Measurements from ENCODE around the gene CCT4.
"Not testable (repeated sequence)": the region's sequence is repeated elsewhere in the genome, so short reads cannot be mapped to it uniquely, and the experiment has no call there.

Gene CCT4

DNA sequence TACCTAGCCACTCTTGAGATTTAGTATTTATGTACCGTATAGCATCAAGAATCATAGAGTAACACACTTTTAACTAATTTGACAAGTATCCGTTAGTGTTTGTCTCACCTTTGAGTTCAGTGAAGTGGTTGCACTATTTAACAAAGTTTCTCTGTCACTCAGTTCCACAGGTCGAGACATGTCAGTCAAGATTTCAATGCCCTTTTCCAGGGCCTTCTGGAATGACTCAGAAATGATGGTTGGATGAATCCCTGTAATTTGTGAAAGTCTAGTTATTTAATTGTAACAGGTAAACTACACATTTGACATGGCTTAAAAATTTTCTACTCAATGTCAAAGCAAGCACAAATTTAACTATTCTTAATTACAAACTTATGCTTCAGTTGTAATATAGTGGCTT is 9.7 kb downstream of the CCT4 start:
- DNase-seq (ENCODE audit: low read depth in 2 of 2): no peak

DNA sequence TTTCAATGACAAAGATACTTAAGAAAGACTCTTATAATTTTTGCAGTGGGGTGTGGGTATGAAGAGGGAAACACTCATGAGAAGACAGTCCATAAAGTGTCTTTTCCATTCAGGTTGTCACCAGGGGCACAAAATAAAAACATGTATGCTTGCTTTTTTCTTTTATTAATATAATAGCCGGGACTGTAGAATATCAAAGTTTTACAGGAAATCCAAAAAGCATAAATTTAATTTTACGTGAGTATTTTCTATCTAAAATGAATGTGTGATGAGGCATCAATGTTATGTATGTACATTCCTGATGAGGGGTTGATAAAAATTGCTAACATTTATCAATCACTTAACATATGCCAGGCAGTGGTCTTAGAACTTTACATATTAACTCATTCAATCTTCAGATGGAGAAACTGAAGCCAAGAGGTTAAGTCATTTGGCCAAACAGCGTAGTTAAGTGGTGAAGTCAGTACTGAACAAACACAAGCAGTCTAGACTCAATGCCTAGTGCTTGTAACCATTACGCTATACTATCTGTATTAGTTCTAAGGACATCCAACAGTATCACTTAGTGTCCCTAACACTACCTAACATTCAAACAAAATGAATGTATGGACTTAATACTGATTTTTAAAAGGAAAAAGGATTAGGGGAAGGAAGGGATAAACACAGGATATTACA is 10.7 kb downstream of the CCT4 start:
- DNase-seq (ENCODE audit: low read depth in 2 of 2): no peak

DNA sequence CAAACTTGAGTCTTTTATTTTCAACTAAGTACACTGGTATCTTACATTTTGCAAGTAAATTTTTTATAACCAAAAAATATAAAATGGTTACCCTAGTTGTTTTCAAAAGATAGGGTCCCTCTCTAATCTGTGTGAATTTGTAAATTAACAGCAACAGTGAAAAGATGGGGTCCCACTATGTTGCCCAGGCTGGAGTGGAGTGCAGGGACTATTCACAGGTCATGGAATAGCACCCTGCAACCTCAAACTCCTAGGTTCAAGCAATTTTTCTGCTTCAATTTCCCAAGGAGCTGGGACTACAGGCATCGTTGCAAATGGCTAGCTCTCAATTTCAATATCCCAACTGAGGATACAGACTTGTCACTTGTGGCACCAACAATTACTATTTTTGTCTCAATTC is 12.1 kb downstream of the CCT4 start:
- DNase-seq (ENCODE audit: low read depth in 2 of 2): no peak

DNA sequence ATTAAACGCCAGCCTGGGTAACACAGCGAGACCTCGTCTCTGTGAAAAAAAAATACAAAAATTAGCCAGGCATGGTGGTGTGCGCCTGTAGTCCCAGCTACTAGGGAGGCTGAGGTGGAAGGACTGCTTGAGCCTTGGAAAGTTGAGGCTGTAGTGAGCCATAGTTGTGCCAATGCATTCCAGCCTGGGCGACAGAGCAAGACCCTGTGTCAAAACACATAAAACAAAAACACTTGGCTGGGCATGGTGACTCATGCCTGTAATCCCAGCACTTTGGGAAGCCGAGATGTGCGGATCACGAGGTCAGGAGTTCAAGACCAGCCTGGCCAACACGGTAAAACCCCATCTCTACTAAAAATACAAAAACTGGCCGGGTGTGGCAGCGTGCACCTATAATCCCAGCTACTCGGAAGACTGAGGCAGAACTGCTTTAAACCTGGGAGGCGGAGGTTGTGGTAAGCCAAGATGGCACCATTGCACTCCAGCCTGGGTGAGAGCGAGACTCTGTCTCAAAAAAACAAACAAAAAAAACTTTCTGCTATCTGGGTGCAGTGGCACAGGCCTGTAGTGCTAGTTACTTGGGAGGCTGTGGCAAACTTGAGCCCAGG is 21.9 kb downstream of the CCT4 start:
- not testable (repeated sequence) for DNase-seq (ENCODE audit: low read depth in 2 of 2)

DNA sequence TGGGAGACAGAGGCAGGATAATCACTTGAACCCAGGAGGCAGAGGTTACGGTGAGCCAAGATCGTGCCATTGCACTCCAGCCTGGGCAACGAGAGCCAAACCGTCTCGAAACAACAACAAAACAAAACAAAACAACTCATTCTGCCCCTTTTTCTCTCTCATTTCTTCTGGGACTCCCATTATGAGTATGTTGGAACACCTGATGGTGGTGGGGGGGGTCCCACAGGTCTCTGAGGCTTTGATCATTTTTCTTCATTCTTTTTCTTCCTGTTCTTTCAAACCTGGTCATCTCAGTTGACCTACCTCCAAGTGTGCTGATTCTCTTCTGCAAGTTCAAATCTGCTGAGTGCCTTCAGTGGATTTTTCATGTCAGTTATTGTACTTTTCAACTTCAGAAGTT is 26.4 kb downstream of the CCT4 start:
- DNase-seq (ENCODE audit: low read depth in 2 of 2): no peak

DNA sequence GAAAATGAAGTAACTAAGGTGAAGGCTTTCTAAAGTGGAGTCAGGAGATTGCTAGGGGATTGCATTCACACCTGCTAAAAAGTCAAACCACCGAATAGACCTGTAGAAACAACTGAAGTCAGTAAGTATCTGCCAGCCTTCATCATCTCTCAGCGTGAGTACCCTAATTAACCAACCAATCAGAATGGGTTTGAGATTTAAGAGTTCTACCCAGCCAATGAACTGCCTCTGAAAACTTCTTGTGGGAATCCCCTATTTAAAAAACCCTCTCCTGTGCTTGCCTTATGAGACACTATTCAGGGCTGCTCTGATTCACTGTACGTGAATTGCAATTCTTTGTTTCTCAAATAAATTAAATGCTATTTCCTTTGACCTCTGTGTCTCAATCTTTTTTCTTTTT is 31.2 kb downstream of the CCT4 start:
- DNase-seq (ENCODE audit: low read depth in 2 of 2): no peak

DNA sequence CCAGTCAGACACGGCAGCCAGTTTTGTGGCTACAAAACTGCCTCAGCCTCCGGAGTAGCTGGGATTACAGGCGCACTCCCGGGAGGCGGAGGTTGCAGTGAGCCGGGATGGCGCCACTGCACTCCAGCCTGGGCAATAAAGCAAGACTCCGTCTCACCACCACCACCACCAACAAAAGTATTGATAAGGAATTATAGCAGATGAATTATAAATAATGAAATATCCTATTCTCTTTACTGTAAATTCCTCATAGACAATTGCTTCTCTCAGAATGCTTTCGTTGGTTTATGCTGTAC is 33.2 kb downstream of the CCT4 start:
- DNase-seq (ENCODE audit: low read depth in 2 of 2): no peak

DNA sequence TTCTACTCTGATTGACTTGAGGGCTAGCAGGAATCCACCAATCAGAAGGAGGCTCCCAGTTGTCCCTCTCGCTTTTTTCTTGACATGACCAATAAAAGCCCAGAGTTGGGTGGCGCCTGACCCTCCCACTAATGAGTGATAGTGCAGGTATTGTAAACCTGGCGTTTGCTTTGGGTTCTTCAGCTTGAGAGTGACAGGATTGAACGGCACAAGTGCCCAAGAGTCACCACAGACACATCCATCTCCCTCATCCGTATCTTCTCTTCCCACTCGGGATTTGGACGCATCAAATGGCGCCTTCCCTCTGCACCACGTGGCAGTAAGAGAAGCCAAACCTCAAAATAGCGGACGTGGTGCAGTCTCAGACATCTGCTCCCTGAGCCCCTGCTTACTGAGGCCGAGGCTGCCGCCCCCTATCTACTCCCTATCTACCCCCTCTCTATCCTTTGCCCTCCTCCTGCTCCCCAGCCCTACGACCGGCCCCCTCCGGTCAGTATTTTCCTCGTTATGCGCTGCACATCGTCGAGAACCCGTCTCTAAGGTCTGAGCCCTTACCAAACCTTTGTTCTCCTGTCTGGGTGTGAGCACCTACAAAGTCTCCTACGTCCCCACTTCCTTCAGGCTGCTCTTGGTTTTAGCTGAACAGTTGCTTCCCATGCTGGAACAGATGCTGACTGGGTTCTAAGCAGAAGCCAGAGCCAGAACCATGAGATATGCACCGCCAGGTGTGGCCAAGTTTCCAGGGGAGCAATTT is 33.7 kb downstream of the CCT4 start:
- DNase-seq (ENCODE audit: low read depth in 2 of 2): peak; percentile 88 to 89

DNA sequence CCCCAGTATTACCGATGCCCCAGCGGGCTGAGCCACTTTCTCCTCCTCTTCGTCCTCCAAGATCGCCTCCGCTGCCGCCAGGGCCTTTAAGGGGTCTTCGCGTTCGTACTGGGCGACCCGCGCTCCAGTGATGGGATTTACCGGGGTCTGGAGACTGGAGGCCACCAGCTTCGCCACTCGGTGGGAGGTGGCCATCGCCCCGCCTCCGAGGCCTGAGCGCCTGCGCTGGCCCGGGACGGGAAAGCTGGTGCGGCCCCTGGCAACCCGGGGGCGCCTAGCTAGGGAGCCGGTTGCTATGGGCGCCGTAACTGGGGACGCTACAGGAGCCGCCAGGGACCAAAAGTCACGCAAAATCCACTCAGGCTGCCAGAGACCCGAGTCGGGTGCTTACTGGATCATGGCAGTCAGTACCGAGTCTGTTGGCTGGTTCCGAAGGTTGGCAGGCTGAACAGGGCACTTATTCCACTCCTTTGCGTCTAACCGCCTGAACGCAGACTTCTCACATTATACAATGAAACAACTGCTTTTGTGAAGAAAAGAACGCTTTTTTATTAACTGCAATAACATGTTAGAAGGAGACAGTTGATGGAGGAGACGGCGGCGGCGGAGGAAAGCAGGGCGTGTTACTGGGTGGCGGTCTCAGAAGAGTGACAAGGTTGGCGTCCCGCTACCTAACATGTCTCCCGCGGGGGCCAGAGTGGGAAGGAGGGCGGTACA is 34.5 kb downstream of the CCT4 start, which contains the start of gene FAM161A:
Gene FAM161A (minus strand): TSS at position 214 of the 717 bp plus-strand sequence. CDS start 19 bp downstream, at position 195.
- DNase-seq (ENCODE audit: low read depth in 2 of 2): peak; percentile 49 to 54

DNA sequence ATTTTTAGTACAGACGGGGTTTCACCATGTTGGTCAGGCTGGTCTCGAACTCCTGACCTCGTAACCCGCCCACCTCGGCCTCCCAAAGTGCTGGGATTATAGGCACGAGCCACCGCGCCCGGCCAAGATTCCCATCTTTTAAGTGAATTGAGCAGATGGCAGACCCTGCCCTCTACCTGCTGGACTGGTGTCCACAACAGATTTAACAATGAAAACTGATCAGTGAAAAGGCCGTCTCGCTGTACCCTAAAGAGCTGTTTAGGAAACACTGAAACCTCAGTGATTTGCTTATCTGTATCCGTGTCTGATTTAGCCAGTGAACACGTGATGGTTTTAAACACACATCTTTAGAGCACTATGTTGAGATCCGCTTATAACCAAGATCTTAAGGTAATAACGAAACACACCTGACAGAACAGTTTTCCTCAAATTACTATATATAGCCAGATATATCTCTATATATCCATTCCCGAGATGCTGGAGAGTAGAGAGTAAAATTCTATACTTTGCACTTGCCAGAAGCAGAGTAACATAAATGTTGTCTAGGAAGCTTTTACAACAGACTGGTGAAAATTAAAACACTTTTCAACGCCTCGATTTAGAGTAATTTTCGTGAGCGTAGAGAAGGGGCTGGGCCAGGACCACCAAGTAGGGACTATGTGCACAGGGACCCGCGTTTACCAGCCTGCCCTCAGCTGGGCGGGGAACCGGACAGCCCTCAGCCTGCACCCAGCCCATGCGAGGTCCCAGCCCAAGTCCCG is 35.2 kb downstream of the CCT4 start:
- DNase-seq (ENCODE audit: low read depth in 2 of 2): peak in 1 of 2 experiments; percentile 4

DNA sequence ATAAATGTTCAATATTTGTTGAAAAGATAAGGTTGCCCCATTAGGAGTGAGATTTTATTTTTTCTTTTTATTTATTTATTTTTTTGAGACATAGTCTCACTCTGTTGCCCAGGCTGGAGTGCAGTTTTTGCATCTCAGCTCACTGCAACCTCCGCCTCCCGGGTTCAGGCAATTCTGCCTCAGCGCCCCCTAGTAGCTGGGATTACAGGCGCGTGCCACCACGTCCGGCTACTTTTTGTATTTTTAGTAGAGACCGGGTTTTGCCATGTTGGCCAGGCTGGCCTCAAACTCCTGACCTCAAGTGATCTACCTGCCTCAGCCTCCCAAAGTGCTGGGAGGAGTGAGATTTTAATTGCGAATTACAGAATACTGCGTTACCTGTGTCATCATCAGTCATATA is 37.2 kb downstream of the CCT4 start:
- DNase-seq (ENCODE audit: low read depth in 2 of 2): not testable (repeated sequence)

DNA sequence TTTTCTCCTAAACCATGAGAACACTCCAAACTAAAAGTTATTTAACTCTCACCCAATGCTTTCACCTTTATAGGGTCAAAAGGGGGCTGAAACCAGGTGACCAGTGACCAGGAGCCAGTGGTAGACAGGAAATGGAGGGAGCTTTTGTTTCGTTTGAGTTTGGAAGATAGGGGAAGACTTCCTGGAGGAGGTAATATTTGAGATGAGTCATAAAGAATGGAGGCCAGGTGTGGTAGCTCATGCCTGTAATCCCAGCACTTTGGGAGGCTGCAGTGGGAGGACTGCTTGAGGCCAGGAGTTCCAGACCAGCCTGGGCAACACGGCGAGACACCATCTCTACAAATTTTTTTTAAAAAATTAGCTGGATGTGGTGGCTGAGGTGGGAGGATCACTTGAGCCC is 43.1 kb downstream of the CCT4 start:
- DNase-seq (ENCODE audit: low read depth in 2 of 2): no peak

DNA sequence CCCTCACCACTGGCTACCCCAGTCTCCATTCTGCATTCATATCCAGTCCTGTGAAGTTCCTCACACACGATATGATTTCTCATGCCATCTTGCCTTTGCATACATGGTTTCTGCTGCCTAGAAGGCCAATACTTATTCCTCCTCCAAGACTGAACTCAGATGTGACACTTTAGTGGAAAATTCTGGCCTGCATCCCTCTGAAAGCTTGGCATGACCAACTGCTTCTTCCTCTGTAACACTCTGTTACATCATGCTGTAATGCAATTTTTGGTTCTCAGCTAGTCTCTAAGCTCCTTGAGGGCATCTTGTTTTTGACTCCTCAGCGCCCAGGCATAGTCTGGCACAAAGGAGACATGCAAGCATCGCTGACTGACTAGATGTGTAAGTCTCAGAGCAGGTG is 47.2 kb downstream of the CCT4 start:
- DNase-seq (ENCODE audit: low read depth in 2 of 2): no peak

DNA sequence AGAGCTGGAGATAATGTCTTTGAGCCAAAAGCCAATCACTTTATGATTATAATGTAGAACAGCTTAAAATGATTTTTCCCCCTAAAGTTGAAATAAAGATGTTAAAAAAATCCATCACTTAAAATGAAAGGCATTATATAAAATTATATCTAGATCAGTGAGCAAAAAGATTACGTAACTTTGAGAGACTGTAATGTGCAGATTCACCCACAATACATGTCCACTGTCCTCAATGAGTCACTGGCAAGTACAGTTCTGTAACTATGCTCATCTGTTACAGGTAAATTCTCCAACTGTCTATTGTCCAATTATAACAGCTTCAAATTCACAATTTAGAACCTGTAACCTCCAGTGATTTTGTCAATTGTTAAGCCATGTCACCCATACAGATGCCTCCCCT is 53.6 kb downstream of the CCT4 start:
- no peak for DNase-seq (ENCODE audit: low read depth in 2 of 2)

DNA sequence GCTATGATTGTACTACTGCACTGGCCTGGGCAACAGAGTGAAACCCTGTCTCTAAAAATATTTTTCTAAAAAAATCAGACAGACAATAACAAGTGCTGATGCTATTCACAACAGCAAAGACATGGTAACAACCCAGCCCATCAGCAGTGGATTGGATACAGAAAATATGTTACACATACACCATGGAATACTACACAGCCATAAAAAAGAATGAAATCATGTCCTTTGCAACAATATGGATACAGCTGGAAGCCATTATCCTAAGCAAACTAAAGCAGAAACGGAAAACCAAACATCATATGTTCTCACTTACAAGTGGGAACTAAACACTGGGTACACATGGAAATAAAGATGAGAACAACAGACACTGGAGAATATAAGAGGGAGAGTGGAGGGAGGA is 54.5 kb downstream of the CCT4 start:
- no peak for DNase-seq (ENCODE audit: low read depth in 2 of 2)

DNA sequence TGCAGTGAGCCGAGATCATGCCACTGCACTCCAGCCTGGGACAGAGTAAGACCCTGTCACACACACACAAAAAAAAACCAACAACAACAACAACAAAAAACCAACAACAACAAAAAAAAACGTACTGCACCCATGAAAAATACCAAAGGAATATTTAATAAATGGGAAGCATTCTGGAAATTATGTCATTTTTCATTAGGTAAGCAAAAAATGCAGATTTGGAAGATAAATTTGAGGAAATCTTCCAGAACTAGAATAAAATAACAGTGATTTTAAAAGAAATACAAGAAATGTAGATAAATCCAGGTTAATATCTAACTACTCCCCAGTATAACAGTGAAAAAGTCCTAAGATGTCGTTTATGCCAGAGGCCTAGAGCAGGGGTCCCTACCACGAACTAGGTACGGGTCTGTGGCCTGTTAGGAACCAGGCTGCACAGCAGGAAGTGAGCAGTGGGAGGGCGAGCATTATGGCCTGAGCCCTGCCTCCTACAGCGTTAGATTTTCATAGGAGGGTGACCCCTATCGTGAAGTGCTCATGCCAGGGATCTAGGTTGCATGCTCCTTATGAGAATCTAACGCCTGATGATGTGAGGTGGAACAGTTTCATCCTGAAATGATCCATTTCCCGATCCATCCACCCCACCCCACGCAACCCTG is 56.1 kb downstream of the CCT4 start:
- no peak for DNase-seq (ENCODE audit: low read depth in 2 of 2)

DNA sequence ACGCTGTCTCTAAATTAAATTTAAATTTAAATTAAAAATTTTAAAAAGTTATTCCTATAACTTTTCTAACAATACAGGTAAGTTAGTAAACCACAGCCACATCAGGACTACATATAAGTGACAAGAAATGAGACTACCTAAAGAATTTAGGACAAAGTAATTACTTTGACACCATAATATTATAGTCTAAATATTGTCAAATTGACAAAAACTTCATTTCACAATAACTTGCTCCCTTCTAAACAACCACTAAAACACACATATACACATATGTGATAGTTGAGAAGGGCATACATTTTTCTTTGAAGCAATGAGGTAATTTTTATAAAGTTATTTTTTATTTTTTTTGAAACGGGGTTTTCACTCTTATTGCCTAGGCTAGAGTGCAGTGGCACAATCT is 66.2 kb downstream of the CCT4 start:
- DNase-seq (ENCODE audit: low read depth in 2 of 2): no peak

Measured in fibroblast of skin of left biceps (primary cell).